ENCODE results near the gene IFIT2.
"Not testable (repeated sequence)": the region's sequence is repeated elsewhere in the genome, so short reads cannot be mapped to it uniquely, and the experiment has no call there.

IFIT2 gene, protein sequence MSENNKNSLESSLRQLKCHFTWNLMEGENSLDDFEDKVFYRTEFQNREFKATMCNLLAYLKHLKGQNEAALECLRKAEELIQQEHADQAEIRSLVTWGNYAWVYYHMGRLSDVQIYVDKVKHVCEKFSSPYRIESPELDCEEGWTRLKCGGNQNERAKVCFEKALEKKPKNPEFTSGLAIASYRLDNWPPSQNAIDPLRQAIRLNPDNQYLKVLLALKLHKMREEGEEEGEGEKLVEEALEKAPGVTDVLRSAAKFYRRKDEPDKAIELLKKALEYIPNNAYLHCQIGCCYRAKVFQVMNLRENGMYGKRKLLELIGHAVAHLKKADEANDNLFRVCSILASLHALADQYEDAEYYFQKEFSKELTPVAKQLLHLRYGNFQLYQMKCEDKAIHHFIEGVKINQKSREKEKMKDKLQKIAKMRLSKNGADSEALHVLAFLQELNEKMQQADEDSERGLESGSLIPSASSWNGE

DNA sequence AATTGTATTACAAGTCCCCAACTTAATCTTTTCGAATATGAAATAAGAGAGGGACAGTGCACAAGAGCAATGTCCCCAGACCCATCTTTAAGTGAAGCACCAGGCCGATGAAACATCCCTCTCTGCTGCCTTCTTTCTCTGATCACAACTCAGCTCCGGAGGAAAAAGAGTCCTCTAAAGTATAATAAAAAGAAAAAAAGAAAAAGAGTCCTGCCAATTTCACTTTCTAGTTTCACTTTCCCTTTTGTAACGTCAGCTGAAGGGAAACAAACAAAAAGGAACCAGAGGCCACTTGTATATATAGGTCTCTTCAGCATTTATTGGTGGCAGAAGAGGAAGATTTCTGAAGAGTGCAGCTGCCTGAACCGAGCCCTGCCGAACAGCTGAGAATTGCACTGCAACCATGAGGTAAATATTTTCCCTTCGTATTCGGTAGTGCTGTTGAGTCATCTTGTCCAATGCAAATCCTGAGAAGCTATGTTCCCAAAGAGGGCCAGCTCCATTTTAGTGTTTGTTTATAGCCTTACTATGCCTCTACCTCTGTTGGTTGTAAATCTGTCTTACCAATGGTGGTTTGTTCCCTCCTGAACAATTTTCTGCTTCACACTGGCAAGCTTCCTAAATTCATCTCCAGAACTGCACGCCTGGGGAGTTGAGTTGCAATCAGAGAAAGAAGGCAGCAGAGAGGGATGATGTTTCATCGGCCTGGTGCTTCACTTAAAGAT, at the start of gene IFIT2:
IFIT2 (plus strand) TSS at position 326 of the 725 bp plus-strand sequence; CDS start at position 404, 78 bp downstream.
- peak; percentile 47 for DNase-seq

DNA sequence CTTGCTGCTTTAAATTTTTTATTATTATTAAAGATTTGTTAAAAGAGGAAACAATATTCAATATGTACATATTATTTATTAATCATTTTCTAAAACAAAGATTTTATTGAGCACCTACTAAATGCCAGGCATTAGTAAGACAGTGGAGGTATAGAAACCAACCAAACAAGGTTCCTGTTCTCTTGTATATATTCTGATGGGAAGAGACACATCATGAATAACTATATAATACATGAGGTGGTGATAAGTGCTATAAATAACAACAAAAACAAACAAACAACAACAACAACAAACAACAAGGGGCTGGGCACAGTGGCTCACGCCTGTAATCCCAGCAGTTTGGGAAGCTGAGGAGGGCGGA, 49.6 kb upstream of the IFIT2 start:
- no peak for DNase-seq

DNA sequence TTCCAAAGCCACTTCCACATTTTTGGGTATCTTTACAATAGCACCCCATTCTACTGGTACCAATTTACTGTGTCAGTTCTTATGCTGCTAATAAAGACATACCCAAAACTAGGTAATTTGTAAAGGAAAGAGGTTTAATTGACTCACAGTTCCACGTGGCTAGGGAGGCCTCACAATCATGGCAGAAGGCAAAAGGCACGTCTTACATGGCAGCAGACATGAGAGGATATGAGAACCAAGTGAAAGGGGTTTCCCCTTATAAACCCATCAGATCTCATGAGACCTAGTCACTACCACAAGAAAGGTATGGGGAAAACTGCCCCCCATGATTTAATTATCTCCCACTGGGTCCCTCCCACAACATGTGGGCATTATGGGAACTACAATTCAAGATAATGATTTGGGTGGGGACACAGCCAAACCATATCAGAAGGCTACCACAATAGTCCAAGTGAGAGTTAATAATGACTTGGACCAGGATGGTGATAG, 46.7 kb upstream of the IFIT2 start:
- DNase-seq = not testable (repeated sequence)

DNA sequence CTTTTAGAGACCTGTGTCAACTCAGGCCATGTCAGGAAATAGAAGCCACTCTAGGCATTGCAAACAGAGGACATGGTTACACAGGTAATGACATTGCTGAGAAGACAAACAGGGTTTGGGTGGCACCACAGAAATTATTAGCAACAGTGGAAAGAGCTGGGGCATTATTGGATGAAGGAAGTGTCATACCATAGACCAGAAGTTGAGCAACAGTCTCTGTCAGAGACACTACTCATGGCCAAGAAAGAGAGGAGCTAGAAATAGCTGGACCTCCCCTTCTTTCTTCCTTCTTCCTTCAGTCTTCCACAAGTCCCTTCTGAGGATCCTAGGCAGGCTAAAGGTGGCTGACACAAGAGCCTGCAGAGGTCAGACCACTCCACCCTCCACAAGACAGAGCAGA, 46.1 kb upstream of the IFIT2 start:
- DNase-seq = no peak

DNA sequence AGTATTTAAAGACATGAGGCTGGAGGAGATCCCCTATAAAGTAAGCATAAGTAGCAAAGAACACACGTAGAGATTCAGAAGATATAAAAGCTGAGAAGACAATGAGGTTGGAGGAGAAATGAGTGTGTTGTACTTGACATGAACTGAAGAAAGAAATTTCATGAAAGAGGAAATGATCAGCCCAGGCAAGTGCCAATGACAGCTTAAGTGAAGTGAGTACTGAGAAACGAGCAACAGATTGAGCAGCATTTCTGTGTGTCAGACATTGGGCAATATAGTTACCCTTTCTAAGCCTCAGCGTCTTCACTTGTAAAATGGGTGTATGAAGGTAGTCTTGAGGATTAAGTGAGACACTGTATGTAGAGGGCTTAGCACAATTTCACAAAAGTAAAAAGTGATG, 45.5 kb upstream of the IFIT2 start:
- DNase-seq = no peak

DNA sequence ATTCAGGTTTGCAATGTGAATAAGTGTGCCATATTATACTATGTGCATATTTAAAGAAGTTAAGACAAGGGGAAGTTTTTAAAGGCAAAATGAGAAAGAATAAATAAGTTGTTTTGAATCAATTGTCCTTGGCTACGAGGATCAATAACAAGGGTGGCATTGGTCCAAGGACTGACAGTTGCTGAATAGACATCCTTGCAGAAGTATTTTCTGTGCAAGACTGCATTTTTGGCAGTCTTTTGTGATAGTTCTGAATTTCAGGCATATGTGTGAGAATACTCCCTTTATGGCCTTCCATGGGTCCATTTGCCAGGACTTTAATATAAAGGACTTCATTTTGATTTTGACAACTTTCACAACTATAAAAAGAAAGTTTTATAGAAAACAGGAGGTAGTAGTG, 44.9 kb upstream of the IFIT2 start:
- no peak for DNase-seq

DNA sequence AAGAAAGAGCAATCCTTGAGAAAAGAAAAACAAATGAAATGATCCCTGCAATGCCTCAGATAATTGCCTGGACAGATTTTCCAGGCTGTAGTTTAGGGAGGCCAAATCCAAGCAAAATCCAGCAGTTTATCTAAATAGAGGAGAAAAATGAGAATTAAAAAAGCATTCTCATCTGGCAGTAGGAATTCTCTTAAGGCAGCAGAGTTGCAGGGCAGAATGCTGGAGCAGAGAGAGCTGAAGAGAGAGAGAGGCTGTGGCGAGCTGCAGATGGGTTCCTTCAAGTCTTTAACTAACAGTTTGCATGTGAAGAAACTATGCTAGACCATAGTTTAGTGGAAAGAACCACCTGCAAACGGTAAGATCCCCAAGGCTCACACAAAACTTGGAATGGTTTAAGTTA, 44.3 kb upstream of the IFIT2 start:
- DNase-seq = no peak

DNA sequence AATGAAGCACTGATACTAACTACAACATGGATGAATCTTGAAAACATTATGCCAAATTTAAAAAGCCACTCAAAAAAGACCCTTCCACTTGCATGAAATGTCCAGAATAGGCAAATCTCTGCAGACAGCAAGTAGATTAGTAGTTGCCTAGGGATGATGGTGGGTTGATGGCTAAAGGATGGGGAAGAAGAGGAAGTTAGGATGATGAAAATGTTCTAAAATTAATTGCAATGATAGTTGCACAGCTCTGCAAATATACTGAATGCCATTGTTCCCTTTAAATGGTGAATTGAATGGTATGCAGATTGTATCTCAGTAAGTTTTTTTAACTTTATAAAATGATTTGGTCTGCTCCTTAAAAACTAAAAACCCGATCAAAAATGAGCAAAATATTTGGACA, 43.0 kb upstream of the IFIT2 start:
- no peak for DNase-seq

DNA sequence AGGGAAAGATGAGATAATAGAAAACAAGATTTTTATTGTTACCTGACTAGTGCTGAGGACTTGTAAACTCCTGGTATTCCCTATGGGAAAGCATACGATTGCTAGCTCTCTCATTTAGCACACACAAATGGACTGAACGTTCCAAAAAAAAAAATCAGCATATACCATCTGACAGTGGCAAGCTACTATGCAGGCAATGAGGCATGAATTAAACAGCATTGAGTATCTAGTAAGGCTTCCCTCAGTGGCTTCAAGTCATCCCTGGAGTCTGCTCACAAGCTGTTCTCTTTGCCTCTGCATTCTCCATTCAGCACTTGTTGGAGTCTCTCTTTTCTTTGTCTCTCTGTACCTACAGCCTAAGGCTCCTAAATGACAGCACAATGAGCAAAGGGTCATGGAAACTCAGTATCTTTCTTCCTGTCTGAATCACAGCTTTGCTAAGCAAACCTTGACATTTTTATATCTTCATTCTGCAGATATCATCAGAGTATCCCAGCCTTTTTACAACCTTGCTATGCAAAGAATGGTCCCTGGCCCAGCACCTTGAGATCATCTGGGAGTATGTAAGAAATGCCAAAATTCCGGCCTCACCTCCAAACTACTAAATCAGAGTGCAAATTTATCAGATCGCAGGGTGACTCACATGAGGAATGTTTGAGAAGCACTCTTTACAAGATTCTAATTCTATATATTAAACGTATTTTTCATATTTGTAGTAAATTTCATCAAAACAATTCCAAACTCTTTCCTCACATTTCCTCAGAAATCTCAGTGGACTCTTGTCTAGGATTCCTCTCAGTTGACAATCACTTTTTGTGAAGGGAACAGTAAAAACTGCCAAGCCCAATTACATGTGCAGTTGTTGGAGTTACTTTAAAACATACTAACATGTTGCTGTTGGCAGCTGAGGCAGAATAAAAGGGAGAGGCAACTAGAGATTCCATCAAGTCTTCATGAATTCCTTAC, 39.5 kb upstream of the IFIT2 start:
- DNase-seq = no peak

DNA sequence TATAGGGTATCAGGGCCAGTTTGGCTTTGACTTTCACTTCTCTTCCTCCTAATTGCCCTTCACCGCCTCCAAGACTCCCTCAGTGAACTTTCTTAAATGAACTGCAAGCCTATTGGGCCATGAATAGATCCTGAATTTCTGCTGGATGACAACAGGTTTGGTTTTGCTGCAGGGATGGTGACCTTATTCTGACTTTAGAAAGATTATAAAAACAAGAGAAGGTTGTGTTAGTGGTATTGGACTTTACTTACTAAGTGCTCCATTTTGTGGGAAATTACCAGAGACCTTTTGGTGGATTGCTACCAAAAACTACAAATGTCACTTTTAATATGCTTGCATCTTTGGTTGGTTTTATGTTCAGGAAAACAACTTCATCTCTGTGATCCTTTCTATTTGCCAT, 38.8 kb upstream of the IFIT2 start:
- no peak for DNase-seq

DNA sequence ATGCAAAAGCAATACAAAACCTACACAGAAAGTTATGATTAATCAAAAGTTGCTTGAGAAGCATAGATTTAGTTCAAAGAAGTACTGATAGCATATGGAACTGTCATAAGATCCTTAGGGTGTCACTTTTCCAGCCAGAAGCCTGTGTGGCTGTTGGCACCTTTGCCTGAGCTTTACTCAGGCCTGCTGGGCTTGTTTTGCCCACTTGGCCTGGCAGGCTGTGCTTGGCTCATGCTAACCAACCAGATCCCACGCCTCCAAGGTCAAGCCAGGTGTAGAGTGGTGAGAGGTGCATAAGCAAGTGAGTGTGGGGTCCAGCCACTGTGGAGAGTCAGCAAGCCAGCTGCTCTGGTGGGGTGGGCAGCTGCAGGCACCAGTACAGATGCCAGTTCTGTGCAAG, 38.3 kb upstream of the IFIT2 start:
- no peak for DNase-seq

DNA sequence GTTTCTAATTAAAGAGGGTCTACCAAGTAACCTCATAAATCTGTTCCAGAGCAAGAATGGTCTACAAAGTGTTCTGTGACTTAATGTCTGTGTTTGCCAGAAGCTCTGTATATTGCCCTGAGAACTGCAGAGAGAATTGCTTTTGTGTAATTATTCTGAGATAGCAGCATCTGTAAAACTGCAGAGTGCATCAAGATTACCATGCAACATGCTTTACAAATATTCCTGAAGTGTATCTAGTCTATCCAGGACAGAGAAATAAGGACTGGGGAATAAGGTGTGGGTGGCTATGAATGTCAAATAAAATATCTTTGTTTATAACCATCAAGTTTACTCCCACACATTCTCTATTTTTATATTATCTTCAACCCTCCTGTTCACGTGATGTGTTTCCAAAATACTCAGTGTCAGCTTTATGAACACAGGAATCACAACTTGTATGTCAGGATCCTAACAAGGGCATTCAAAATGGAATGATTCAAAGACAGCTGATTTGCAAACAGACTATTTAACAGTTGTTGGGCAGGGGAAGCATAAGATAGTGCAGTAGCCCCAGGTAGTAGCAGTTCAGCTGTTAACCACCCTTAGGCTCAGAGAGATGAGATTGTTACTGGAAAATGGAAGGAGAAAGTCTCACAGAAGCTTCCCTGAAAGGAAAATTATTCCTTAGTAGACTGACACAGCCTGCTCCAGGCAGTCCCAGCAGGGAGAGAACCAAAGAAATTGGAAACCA, 35.0 kb upstream of the IFIT2 start:
- DNase-seq = no peak

DNA sequence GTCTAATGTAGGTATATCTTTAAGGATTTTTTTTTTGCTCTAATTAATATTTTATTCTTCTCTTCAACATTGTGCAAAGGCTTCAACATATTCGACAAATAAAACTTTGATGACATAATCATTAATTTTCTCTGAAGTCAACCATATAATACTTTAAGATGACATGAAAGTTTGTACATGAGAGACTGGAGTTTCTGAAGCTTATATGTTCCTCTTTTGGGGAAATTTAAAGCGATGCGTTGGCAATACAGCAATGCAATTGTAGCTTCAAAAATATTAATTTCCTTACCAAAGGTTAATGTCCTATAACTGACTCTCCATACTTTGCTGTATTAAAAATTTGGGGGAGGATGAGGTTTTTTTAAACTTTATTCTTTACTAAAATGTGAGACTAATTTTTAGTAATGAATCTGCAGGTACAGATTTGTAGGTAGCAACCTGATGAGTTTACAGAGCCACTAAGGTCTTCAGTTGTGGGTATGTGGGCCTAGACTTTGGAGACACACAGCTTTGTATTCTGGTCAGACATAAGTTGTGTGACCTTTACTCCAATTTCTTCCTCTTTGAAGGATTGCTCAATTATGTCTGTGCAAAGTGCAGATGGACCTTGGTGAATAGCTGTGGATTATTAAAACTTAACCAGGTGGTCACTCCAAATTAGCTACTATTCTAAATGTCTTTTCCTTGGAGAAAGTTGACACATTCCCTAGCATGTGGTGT, 32.3 kb upstream of the IFIT2 start:
- no peak for DNase-seq

DNA sequence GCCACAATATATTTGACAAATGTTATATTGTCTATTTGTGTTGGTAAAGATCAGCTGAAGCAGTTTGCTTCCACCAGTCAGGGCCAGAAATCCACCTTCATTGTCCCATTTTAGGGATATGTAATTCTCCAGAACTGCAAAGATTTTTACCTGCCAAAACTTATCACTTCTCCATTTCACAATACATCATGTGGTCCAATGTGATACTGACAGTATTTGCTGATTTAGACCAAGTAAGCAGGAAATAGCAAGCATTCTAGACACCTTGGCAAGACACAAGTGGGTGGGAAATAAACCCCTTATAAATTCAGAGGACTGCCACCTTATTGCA, 31.7 kb upstream of the IFIT2 start:
- DNase-seq = no peak

DNA sequence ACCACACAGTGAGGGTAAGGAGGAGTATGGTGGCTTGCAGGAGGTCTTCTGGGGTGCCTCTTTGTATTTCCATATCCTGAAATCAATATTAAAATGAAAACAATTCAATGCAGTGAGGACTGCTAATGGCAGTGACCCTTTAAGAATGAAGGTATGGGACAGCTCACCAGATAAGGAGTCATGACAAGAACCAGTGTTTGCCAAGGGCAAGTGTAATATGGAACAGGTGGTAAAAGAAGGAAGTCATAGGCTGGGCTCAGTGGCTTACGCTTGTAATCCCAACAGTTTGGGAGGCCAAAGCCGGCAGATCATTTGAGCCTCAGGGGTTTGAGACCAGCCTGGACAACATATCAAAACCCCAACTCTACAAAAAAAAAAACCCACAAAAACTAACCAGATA, 30.3 kb upstream of the IFIT2 start:
- DNase-seq = no peak

DNA sequence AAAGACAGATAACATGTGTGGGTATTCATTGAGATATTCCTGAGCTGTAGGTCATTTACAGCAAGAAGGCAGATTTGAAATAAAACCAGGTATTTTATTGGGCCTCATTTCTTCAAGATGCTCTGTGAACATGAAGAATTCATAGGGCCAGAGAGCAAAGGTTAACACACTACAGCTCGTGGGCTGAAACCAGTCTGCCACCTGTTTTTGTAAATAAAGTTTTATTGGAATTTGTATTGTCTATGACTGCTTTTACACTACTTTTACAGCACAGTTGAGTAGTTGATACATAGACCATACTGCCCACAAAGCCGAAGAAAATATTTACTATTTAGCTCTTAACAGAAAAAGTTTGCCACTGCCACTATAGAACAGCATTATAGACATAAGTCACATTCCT, 28.2 kb upstream of the IFIT2 start:
- DNase-seq = no peak

DNA sequence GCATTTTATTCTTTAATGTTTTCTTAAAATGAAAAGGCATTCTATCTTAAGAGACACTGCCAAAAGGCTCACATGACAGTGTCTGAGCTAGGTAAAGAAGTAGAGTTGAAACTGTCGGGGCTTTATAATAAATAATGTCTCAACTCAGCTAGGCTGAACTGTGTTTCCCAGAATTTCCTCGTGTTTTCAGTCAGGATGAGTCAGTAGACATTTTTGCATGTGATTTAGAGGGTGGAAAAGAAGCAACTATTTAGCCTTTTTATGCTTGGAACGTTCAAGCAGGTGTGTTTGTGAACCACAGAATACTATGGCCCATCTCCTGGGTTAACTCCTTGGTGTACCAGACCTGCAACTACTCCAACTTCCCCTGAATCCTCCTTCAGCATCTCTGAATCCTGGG, 26.9 kb upstream of the IFIT2 start:
- no peak for DNase-seq

DNA sequence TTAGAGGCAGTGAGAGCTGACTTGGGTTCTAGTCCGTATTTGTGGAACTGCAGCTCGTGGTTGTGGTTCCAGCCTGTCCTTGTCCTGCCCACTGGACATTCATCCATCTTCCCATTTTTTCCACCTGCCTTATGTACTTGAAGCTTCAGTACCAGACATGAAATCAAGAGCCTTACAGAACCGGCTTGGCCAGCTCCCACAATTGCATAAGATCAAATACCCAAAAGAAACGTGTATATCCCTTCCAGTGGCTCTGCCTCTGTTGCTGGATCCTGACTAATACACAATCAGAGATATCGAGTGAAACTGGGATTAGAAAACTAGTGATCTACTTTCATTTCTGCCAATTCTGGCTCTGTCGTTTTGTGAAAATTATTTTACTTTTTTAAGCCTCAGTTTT, 26.5 kb upstream of the IFIT2 start:
- no peak for DNase-seq

DNA sequence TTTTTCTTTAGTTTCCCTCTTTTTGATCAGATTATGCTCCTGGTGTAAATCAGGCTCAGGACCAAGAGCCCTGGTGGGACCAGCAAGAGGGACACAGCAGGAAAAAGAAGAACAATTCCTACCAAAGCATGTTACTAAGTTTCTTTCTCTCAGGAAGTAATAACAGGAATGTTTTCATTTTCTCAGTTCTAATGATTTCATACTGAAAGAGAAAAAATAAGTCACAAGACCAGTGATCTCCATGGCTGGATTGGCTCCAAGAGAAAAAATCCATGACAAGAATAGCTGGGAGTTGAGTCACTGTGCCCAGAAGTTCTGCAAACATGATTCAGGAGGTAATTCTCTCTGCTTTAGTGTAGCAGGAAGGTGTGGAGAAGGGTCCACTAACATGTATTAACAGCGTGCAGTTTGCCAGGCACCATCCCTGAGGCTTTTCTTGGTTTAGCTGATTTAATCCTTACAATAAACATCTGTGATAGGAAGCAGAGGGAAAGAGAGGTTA, 23.8 kb upstream of the IFIT2 start:
- no peak for DNase-seq

DNA sequence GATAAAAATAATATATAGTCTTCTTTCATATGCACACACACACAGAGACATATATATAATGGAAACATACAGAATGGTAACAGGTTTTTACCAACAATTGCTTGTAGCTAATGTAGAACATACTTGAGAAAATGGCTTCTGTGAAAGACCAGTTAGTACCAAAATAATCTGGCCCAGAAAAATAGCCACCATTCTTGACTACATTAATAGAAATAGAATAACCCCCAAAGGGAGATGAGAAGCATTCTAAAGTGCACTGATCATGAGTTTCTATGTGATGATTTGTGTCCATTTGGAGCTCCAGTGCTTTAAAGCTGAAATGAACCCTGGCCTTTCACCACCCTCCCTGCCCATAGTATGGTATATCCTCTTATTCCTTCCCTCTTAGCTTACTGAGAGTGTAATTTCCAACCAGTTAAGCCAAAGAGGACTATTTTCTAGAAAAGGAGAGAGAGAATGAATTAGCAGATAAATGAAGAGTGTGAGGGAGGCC, 22.9 kb upstream of the IFIT2 start:
- no peak for DNase-seq

DNA sequence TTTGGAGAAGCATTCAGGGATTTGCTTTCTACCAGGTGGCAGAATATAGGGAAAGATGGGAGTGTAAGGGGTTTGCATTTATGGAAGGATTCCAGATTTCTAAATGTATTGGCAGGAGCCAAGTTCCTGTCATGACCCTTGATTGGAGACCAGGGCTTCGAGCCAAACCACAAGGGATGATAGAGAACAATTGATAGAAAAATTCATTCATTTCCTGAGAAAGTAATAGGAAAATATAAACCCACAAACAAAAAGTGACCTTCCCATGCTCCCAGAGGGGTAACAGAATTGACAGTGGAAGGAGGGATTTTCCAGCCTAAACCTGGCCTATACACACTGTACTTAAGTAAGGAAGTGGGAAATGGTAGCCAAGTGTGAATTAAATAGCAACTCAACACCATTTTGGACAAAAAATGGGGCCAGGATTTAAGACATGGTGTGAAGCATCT, 22.4 kb upstream of the IFIT2 start:
- no peak for DNase-seq

All from activated CD4-positive, alpha-beta T cell treated with anti-CD3 and anti-CD28 coated beads for 1 hour (primary cell).